NCI-H2107 treated with DMSO at 0.1 percent for 48 hours (cell line): ENCODE results near the gene FOSB.
A peak's percentile ranks its signal among the peaks of the same experiment; 100 is the strongest.

Experiments used
- DNase-seq: peaks from one replicate; lab custom pipeline; 2025; ENCODE audit not compliant: unreplicated experiment; lab: John Stamatoyannopoulos, UW

The FOSB gene

DNA sequence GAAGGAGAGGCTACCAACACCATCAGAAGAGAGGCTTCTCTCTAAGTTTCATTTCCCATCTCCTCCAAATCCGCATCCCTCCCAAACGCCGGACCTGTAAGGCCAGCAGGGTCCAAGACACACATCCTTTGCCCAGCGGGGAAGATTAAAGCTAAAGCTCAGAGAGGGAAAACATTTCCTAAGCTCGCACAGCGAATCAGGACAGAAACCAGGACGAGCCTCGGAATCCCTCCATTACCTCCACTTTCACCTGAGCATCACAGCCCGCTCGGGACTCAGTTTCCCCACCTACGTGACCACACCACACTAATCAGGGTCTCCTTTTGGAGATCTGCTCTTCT, 711 bp upstream of the FOSB start:
- no peak for DNase-seq

DNA sequence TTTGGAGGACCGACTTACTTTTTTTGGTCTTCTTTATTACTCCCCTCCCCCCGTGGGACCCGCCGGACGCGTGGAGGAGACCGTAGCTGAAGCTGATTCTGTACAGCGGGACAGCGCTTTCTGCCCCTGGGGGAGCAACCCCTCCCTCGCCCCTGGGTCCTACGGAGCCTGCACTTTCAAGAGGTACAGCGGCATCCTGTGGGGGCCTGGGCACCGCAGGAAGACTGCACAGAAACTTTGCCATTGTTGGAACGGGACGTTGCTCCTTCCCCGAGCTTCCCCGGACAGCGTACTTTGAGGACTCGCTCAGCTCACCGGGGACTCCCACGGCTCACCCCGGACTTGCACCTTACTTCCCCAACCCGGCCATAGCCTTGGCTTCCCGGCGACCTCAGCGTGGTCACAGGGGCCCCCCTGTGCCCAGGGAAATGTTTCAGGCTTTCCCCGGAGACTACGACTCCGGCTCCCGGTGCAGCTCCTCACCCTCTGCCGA, 409 bp downstream of the FOSB start:
- DNase-seq, result no peak

DNA sequence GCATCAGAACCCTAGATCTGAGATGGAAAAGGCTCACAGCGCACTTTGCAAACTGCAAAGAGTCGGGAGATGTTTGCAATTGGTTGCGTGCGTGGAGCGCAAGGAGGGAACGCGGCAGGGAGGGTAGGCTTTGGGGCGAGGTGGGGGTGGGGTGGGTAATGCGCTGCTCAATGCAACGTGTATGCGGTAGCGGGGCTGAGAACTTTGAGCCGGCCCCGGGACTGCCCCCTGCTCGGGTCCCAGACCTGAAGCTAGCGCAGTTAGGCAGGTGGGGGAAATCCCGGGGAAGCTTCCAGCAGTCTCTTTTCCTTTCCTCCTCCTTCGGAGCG, 971 bp downstream of the FOSB start:
- DNase-seq, result no peak

DNA sequence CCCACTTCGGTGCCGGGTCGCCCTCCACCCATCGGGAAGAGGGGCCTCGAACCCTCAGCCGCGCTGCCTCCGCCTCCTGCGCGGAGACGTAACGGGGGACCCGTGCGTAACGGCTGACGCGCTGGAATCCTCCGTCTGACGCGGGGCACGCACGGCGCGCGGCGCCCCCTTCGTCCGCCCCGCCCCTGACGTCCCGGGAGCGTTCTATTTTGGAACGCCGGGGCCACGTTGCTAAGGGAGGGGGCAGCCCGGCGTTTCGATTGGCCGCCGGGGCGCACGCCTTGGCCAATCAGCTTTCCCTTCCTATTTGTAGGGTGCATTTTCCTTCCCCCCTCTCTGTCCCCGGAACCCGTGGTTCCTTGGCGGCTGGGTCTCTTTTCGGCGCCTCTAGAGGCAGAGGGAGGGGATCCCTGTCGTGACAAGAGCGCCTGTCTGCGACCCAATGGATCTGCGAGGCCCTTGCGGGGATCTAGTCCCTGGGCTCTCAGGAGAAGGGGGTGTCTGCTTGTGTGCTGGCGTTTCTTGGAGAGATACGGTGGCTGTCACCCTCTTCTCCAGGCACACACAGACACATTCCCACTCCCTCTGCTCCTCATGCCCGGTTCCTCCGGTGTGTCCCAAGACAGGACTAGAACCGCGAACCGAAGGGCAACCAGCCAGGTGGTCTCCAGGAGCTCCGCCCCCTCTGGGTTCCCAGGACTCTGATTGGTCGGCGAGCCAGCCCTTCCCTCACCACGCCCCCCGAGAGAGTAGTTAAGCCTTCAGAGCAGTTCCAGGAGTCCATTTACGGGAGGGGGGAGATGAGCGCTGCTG, 1.5 kb downstream of the FOSB start:
- peak; percentile 76 for DNase-seq

DNA sequence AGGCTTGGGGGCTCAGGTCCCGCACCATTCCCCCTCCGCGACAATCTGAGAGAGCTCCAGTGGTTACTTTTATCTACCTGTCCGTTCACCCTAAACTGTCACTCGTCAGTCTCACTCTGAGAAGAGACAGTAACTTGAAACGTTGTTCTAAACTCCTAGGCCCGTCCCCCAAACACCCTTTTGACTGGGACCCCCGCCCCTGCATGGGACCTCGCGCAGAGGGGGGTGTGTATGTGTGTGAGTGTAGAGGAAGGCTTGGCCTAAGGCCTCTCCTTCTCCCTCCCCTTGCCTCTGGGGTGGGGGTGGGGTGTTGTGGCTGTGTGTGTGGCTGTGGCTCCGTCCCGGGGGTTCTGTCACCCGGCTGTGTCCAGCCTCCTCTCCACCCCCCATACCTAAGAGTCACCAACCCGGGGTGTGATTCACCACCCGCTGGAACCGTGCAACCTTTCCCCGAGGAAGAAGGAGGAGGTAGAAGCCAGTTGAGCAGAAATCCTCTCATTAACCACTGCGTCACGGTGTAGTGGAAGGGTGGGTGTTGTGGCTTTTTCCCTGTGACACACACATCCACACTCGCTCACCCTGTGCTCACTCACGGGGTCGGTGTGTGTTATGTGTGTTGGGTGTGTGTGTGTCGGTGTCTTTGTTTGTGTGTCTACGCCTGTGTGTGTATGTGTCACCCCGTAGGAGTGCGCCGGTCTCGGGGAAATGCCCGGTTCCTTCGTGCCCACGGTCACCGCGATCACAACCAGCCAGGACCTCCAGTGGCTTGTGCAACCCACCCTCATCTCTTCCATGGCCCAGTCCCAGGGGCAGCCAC, 2.4 kb downstream of the FOSB start:
- no peak for DNase-seq

DNA sequence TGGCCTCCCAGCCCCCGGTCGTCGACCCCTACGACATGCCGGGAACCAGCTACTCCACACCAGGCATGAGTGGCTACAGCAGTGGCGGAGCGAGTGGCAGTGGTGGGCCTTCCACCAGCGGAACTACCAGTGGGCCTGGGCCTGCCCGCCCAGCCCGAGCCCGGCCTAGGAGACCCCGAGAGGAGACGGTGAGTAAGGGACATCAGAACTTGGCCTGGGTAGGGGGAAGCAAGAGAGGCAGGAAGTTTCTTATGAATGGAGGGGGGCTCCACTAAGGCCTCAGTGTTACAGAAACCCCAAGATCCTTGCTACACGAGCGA, 2.9 kb downstream of the FOSB start:
- DNase-seq, result no peak

DNA sequence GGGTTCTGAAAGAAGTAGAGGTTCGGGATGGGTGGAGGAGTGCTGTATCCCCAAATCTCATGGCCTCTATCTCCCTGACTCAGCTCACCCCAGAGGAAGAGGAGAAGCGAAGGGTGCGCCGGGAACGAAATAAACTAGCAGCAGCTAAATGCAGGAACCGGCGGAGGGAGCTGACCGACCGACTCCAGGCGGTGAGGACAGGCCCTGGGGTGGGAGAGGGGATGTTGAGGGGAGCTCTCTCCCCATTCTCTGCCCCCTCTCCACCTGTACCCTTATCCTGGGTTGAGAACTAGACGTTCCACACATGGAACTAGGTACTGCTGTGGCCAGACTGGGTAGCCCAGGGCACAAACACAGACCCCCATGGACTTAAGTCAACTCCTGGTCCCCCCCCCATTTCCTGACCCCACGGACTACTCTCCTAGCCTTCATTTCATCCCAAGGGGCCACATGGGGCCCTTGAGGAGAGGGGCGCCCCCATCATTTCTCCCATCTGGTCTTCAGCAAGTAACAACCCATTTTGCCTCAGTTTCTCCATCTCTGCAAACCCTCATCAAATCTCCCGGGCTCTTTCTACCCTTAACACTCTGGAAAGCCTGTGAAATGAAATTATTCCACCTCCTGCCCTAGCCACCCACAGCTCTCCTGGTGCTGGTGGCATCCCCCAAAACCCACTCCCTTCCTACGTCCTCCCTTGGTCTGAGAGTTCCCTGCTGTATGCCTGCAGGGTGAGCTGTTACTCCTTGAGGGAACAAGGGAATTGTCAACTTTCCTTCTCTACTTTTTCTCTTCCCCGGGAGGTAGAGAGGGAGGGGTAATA, 3.5 kb downstream of the FOSB start:
- DNase-seq, result no peak

DNA sequence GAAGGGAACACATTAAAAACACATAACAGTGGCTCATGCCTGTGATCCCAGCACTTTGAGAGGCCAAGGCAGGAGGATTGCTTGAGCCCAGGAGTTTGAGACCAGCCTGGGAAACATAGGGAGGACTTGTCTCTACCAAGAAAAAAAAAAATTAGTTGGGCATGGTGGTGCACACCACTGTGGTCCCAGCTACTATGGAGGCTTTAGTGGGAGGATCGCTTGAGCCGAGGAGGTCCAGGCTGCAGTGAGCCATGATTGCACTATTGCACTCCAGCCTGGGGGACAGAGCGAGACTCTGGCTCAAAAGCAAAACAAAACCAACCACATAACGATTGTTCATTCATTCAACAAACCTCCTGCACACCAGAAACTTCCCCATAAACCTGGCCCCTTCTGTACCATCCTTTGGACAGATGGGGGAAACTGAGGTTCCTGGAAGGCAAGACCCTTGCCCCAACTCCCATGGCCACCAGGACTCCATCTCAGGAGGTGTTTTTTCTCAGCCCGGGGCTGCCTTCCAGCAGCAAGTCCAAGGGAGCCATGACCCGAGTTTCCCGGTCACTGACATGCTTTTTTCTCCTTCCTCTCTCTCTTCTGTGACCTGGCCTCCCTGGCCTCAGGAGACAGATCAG, 4.3 kb downstream of the FOSB start:
- DNase-seq, result no peak

DNA sequence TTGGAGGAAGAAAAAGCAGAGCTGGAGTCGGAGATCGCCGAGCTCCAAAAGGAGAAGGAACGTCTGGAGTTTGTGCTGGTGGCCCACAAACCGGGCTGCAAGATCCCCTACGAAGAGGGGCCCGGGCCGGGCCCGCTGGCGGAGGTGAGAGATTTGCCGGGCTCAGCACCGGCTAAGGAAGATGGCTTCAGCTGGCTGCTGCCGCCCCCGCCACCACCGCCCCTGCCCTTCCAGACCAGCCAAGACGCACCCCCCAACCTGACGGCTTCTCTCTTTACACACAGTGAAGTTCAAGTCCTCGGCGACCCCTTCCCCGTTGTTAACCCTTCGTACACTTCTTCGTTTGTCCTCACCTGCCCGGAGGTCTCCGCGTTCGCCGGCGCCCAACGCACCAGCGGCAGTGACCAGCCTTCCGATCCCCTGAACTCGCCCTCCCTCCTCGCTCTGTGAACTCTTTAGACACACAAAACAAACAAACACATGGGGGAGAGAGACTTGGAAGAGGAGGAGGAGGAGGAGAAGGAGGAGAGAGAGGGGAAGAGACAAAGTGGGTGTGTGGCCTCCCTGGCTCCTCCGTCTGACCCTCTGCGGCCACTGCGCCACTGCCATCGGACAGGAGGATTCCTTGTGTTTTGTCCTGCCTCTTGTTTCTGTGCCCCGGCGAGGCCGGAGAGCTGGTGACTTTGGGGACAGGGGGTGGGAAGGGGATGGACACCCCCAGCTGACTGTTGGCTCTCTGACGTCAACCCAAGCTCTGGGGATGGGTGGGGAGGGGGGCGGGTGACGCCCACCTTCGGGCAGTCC, 5.0 kb downstream of the FOSB start:
- no peak for DNase-seq

DNA sequence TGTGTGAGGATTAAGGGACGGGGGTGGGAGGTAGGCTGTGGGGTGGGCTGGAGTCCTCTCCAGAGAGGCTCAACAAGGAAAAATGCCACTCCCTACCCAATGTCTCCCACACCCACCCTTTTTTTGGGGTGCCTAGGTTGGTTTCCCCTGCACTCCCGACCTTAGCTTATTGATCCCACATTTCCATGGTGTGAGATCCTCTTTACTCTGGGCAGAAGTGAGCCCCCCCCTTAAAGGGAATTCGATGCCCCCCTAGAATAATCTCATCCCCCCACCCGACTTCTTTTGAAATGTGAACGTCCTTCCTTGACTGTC, 5.5 kb downstream of the FOSB start:
- no peak for DNase-seq

DNA sequence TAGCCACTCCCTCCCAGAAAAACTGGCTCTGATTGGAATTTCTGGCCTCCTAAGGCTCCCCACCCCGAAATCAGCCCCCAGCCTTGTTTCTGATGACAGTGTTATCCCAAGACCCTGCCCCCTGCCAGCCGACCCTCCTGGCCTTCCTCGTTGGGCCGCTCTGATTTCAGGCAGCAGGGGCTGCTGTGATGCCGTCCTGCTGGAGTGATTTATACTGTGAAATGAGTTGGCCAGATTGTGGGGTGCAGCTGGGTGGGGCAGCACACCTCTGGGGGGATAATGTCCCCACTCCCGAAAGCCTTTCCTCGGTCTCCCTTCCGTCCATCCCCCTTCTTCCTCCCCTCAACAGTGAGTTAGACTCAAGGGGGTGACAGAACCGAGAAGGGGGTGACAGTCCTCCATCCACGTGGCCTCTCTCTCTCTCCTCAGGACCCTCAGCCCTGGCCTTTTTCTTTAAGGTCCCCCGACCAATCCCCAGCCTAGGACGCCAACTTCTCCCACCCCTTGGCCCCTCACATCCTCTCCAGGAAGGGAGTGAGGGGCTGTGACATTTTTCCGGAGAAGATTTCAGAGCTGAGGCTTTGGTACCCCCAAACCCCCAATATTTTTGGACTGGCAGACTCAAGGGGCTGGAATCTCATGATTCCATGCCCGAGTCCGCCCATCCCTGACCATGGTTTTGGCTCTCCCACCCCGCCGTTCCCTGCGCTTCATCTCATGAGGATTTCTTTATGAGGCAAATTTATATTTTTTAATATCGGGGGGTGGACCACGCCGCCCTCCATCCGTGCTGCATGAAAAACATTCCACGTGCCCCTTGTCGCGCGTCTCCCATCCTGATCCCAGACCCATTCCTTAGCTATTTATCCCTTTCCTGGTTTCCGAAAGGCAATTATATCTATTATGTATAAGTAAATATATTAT, 6.1 kb downstream of the FOSB start:
- no peak for DNase-seq

DNA sequence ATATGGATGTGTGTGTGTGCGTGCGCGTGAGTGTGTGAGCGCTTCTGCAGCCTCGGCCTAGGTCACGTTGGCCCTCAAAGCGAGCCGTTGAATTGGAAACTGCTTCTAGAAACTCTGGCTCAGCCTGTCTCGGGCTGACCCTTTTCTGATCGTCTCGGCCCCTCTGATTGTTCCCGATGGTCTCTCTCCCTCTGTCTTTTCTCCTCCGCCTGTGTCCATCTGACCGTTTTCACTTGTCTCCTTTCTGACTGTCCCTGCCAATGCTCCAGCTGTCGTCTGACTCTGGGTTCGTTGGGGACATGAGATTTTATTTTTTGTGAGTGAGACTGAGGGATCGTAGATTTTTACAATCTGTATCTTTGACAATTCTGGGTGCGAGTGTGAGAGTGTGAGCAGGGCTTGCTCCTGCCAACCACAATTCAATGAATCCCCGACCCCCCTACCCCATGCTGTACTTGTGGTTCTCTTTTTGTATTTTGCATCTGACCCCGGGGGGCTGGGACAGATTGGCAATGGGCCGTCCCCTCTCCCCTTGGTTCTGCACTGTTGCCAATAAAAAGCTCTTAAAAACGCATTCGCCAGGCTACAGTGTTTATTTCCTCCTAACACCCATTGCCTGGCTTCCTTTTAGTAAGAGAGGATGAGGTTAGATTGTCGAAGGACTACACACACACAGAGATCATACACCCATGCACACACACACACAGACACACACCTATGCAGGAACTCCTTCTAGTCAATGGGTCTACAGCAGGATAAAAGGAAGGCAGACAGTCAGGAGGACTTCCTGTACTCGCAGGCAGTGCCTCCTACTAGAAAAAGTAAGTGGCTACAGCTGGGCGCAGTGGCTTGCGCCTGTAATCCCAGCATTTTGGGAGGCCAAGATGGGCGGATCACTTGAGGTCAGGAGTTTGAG, 7.1 kb downstream of the FOSB start:
- DNase-seq, result no peak

DNA sequence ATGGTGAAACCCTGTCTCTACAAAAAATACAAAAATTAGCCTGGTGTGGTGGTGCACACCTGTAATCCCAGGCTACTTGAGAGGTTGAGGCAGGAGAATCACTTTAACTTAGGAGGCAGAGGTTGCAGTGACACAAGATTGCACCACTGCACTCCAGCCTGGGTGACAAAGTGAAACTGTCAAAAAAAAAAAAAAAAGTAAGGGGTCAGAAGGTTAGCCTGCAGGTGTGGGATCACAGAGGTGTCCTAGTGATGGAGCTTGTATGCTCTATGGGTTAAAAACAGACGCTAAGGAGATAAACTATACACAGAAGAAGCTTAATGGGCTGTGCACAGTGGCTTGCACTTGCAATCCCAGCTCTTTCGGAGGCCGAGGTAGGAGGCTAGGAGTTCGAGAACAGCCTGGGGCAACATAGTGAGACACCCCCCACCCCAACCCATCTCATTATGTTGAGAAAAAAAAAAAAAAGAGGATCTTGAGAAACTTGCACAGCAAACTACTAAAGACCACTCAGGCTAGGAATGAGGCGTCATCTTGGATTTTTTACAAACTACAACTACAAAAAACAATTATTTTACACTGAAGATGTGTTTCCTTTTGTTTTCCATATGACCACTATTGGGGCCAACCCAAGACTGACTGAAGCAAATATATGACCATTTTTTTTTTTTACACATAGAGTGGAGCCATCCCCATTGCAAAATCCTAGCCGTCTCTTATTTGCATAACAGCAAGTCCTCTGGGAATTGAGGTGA, 7.9 kb downstream of the FOSB start:
- no peak for DNase-seq

DNA sequence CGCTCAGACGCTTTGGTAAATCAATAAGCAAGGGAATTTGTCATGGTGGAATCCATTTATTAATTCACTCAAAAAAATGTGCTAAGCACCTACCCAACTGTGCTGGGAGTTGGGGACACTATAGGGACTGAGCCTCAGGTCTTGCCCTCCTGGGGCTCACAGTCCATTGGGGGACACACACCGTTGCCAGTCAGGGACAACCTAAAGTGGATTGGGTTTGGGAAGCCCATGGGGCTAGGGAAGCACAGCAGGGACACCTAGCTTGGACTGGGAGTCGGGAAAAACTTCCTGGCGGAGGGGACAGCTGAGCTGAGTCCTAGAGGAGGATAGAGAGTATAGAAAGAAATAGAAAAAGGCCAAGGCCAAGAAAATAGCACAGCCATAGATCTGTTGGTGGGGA, 8.5 kb downstream of the FOSB start:
- DNase-seq, result no peak

DNA sequence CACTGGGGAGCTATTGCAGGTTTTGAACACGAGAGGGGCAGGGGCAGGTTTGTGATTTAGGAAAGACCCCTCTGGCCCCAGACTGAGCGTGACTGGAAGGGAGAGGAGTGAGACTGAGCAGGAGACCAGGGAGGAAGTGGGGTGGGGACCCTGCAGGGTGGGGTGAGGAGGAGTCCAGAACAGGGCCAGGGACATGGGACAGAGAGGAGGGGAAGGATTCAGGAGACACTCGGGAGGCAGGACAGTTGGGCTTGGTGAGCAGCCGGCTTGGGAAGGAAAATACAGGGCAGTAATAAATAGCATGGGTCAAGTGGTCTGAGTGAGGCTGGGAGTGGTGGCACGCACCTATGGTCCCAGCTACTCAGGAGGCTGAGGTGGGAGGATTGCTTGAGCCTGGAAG, 9.4 kb downstream of the FOSB start:
- no peak for DNase-seq

DNA sequence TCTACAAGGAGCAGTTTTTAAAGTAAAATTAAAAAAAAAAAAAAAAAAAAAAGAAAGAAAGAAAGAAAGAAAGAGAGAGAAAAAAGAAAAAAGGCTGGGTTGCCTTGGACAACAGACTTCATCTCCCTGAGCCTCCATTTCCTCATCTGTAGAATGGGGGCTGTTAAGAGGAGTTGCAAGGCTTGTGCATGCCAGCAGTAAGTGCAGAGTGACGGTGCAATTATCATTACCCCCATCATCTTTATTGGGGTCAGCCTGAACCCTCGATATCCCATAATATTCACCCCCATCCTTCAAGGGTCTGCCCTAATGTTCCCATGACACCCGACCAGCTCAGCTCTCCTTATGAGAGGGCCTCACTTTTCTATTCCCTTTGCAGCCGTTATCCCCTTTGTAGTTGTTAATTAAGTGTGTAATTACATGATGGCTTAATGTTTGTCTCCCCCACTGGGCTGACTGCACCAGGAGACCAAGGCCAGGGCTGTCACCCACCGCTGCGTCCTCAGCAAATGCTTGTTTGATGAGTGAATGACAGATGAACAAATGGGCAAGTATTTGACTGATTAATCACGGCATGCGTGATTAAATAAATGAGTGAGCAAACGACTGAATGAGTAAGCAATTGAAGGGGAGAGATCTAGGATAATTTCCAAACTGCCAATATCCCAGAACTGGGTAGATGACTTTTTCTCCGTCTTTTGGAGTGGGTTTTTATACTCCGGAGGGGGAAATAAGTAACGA, 10.1 kb downstream of the FOSB start:
- DNase-seq, result peak; percentile 19
